ENCODE data around the gene XYLT1. TPM values are rescaled to one million over a fixed set of nuclear protein-coding genes. Genes with fewer than 3 reads are reported as not detected.

Gene XYLT1
- total RNA-seq, 2 experiments from 2014 or later = 7.3 to 8.9 TPM

DNA sequence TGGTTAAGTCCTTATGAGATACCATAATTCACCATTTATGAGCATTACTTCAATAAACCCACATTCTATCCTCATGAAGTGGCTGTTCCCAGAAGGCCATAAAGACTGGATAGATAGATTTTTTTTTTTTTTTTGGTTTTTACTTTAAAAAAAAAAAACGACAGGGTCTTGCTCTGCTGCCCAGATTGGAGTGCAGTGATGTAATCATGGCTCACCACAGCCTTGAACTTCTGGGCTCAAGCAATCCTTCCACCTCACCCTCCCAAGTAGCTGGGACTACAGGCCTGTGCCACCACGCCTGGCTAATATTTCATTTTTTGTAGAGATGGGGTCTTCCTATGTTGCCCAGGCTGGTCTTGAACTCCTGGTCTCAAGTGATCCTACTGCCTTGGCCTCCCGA lies 102.3 kb downstream of the XYLT1 start:
- intact Hi-C loops (cut with micrococcal nuclease) = loop anchor here (10.0 kb wide), 1 partner anchor 96 kb away; no protein-coding TSS in a partner anchor
- Mint-ChIP-seq H3K27ac (peak overlapping the region; percentile 99), H3K4me1 (ENCODE audit: low read depth) (peaks cover 84% of the 10 kb centered on the region), H3K27me3 (no peaks in the 10 kb centered on the region), H3K36me3 (ENCODE audit: low read depth) (peaks cover 9% of the 10 kb centered on the region), H3K4me3 (peak overlapping the region; percentile 91), H3K9me3 (peaks cover 2% of the 10 kb centered on the region)
- no peak for ATAC-seq
- DNase-seq = no peak
- ChIA-PET POLR2A (interaction anchor here (1.1 to 3.0 kb wide), 5 partner anchors 9 to 49 kb away, joined by 4 to 11 read pairs (median 7); no protein-coding TSS in a partner anchor), CTCF (interaction anchor here (0.7 to 2.3 kb wide), 2 partner anchors 9 to 48 kb away, joined by 3 to 5 read pairs; no protein-coding TSS in a partner anchor)
- TF ChIP-seq, protein P1, sequence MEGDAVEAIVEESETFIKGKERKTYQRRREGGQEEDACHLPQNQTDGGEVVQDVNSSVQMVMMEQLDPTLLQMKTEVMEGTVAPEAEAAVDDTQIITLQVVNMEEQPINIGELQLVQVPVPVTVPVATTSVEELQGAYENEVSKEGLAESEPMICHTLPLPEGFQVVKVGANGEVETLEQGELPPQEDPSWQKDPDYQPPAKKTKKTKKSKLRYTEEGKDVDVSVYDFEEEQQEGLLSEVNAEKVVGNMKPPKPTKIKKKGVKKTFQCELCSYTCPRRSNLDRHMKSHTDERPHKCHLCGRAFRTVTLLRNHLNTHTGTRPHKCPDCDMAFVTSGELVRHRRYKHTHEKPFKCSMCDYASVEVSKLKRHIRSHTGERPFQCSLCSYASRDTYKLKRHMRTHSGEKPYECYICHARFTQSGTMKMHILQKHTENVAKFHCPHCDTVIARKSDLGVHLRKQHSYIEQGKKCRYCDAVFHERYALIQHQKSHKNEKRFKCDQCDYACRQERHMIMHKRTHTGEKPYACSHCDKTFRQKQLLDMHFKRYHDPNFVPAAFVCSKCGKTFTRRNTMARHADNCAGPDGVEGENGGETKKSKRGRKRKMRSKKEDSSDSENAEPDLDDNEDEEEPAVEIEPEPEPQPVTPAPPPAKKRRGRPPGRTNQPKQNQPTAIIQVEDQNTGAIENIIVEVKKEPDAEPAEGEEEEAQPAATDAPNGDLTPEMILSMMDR (IDR thresholded peaks at IDR 0.05) = no peak

DNA sequence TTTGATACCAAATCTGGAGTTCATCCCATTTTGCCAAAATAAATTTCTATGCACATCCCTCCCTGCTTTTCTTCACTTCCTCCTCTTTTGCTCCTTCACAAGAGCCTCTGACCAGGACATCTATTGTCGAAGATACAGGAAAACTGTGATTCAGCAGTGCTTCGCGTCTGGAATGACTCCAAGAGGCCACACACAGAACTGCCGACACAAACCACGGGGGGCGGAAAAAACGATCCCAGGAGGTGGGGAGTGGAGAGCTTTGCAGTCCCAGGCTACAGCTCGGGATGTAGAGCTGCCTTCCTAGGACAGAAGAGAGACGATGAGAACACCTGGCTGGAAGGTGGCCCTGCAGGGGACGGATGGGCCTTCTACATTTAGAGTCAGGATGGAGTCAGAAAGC lies 102.8 kb downstream of the XYLT1 start:
- POLR2A ChIA-PET = interaction anchor here (1.1 to 3.0 kb wide), 4 partner anchors 8 to 21 kb away, joined by 4 to 11 read pairs (median 6); no protein-coding TSS in a partner anchor
- H3K9me3 Mint-ChIP-seq = peaks cover 2% of the 10 kb centered on the region
- no peaks in the 10 kb centered on the region for H3K27me3 Mint-ChIP-seq
- H3K4me3 Mint-ChIP-seq = peak overlapping the region; percentile 49
- peak overlapping the region; percentile 85 for H3K27ac Mint-ChIP-seq
- H3K4me1 Mint-ChIP-seq (ENCODE audit: low read depth) = peaks cover 88% of the 10 kb centered on the region
- H3K36me3 Mint-ChIP-seq (ENCODE audit: low read depth) = peaks cover 9% of the 10 kb centered on the region
- intact Hi-C loops (cut with micrococcal nuclease) = loop anchor here (10.0 kb wide), 1 partner anchor 97 kb away; no protein-coding TSS in a partner anchor
- CTCF ChIA-PET = interaction anchor here (0.7 to 2.3 kb wide), 2 partner anchors 8 to 48 kb away, joined by 3 to 5 read pairs; no protein-coding TSS in a partner anchor
- TF ChIP-seq, protein P1 (IDR thresholded peaks at IDR 0.05) = no peak
- no peak for DNase-seq
- ATAC-seq = no peak

DNA sequence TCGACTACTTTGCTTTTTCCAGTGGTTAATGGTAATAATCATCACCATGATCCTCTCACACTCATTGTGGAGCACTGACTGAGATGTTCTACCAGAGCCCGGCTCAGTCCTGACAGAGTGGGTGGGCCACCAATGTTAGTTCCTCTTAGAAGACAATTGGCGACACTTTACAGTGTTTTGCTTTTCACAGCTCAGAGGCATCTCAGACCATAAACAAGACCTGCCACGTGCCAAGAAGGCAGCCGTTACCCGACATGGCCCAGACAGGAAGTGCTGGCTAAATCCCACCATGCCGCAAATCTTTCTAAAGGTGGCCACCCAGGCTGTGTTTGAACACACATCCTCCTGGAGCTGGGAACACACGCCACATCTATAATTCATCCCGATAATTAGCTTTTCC lies 103.7 kb downstream of the XYLT1 start:
- Mint-ChIP-seq H3K9me3 (peaks cover 4% of the 10 kb centered on the region), H3K27ac (peak overlapping the region; percentile 85), H3K4me1 (ENCODE audit: low read depth) (peaks cover 92% of the 10 kb centered on the region), H3K4me3 (no peak overlapping the region), H3K36me3 (ENCODE audit: low read depth) (peaks cover 9% of the 10 kb centered on the region), H3K27me3 (no peaks in the 10 kb centered on the region)
- peak; percentile 55 for DNase-seq
- POLR2A ChIA-PET = interaction anchor here (1.5 to 1.6 kb wide), 2 partner anchors 9 to 12 kb away, joined by 4 read pairs; no protein-coding TSS in a partner anchor
- ATAC-seq = no peak
- TF ChIP-seq, protein P1 (IDR thresholded peaks at IDR 0.05) = no peak
- CTCF ChIA-PET = interaction anchor here (1.2 kb wide), 1 partner anchor 506 kb away, joined by 3 read pairs; no protein-coding TSS in a partner anchor
- intact Hi-C loops (cut with micrococcal nuclease) = loop anchor here (10.0 kb wide), 1 partner anchor 98 kb away; no protein-coding TSS in a partner anchor

DNA sequence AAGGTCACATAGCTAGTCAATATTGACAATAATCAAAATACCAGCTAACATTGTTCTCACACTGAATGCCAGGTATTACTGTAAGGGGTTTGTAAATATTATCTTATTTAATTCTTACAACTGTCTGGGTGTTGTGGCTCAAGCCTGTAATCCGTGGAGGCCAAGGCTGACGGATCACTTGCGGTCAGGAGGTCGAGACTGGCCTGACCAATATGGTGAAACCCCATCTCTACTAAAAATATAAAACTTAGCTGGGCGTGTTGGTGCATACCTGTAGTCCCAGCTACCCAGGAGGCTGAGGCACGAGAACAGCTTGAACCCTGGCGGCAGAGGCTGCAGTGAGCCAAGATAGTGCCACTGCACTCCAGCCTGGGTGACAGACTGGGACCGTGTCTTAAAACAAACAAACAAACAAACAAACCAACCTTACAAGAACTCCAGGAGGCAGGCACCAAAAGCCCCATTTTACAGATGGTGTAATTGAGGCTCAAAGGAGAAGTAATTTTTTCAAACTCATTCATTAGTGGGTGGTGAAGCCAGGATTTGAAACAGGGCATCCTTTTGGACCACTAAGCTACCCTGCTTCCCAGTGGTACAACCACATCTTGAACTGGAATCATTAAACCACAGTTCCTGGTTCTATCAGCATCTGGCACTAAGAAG lies 104.3 kb downstream of the XYLT1 start:
- peaks cover 90% of the 10 kb centered on the region for H3K4me1 Mint-ChIP-seq (ENCODE audit: low read depth)
- TF ChIP-seq, protein P1 (IDR thresholded peaks at IDR 0.05) = no peak
- intact Hi-C loops (cut with micrococcal nuclease) = loop anchor here (10.0 kb wide), 1 partner anchor 98 kb away; no protein-coding TSS in a partner anchor
- DNase-seq = no peak
- no peak overlapping the region for H3K4me3 Mint-ChIP-seq
- H3K27me3 Mint-ChIP-seq = no peaks in the 10 kb centered on the region
- H3K27ac Mint-ChIP-seq = peak overlapping the region; percentile 85
- peaks cover 9% of the 10 kb centered on the region for H3K36me3 Mint-ChIP-seq (ENCODE audit: low read depth)
- ChIA-PET CTCF (interaction anchor here (0.7 to 2.2 kb wide), 4 partner anchors 50 to 505 kb away, joined by 3 to 7 read pairs (median 4); no protein-coding TSS in a partner anchor), POLR2A (interaction anchor here (1.5 kb wide), 1 partner anchor 13 kb away, joined by 4 read pairs; no protein-coding TSS in a partner anchor)
- H3K9me3 Mint-ChIP-seq = peaks cover 4% of the 10 kb centered on the region
- no peak for ATAC-seq

All from activated CD8-positive, alpha-beta T cell treated with anti-CD3 and anti-CD28 coated beads for 36 hours (primary cell).